CD14-positive monocyte (primary cell): Measurements from ENCODE around the gene BRD3OS. TPM values are rescaled to one million over a fixed set of nuclear protein-coding genes. Genes with fewer than 3 reads are reported as not detected.

Experiments used
- DNase-seq, 3 donors: peaks; one replicate each; pipeline ENCODE4 v3.0.0-alpha.2; 2011 to 2022
- H2AFZ ChIP-seq: 2 replicates; pipeline ENCODE4 v1.6.0; 2012; ENCODE audit warnings: mild to moderate bottlenecking, low read depth, low read length, inconsistent platforms; ENCODE audit not compliant: insufficient read depth, poor library complexity, severe bottlenecking
- H3K27ac ChIP-seq, 2 donors: 1 replicate in 1 of 2; 2 replicates in 1 of 2; pipeline ENCODE4 v1.5.1; 2012 to 2013; ENCODE audit warnings: low read length in 2 of 2, control low read depth in 1 of 2, inconsistent platforms in 1 of 2, low read depth in 1 of 2, mild to moderate bottlenecking in 1 of 2
- H3K27me3 ChIP-seq, 2 donors: one replicate each; pipeline versions ENCODE4 v1.6.0 to v1.6.1; 2011 to 2013; ENCODE audit warnings: low read length in 2 of 2; ENCODE audit not compliant: control insufficient read depth in 2 of 2, insufficient read depth in 2 of 2
- H3K36me3 ChIP-seq, 2 donors: replicated peaks in 1 of 2; 1 replicate in 1 of 2; 2 replicates in 1 of 2; pipeline versions ENCODE4 v1.5.1 to v1.6.1; 2012 to 2013; ENCODE audit warnings: low read length in 2 of 2, control low read depth in 1 of 2, inconsistent platforms in 1 of 2, mild to moderate bottlenecking in 1 of 2; ENCODE audit not compliant: insufficient read depth in 2 of 2, control insufficient read depth in 1 of 2
- H3K4me1 ChIP-seq, 2 donors: 1 replicate in 1 of 2; 2 replicates in 1 of 2; pipeline versions ENCODE4 v1.5.1 to v1.6.1; 2012 to 2013; ENCODE audit warnings: low read length in 2 of 2, control low read depth in 1 of 2, inconsistent platforms in 1 of 2, mild to moderate bottlenecking in 1 of 2, moderate library complexity in 1 of 2; ENCODE audit not compliant: insufficient read depth in 2 of 2, control insufficient read depth in 1 of 2
- H3K4me2 ChIP-seq: replicated peaks from 2 replicates; pipeline ENCODE3; 2012; ENCODE audit warnings: low read length, moderate library complexity, mild to moderate bottlenecking; ENCODE audit not compliant: poor library complexity, severe bottlenecking; ENCODE audit errors: extremely low read depth
- H3K4me3 ChIP-seq, 3 experiments: fragments of 200-600 bp in 1 of 3; sonication (generic) in 1 of 3; replicated peaks in 1 of 3; 1 replicate in 2 of 3; 2 replicates in 1 of 3; pipeline ENCODE4 v1.5.1; 2011 to 2013; ENCODE audit warnings: low read length in 3 of 3, mild to moderate bottlenecking in 3 of 3, control low read depth in 2 of 3, low read depth in 2 of 3, inconsistent platforms in 1 of 3, moderate library complexity in 1 of 3
- H3K79me2 ChIP-seq: 2 replicates; pipeline ENCODE4 v1.6.0; 2012; ENCODE audit warnings: mild to moderate bottlenecking, control low read depth, inconsistent platforms, low read length, moderate library complexity; ENCODE audit not compliant: insufficient read depth
- H3K9ac ChIP-seq: 2 replicates; pipeline ENCODE4 v1.6.0; 2017; ENCODE audit warnings: low read length, mild to moderate bottlenecking; ENCODE audit not compliant: insufficient read depth, poor library complexity, severe bottlenecking
- H3K9me3 ChIP-seq, 2 donors: replicated peaks in 1 of 2; 1 replicate in 1 of 2; 2 replicates in 1 of 2; pipeline versions ENCODE4 v1.5.1 to v1.6.1; 2012 to 2013; ENCODE audit warnings: low read length in 2 of 2, control low read depth in 1 of 2; ENCODE audit not compliant: control insufficient read depth in 1 of 2, insufficient read depth in 1 of 2
- H4K20me1 ChIP-seq: 2 replicates; pipeline ENCODE4 v1.6.0; 2012; ENCODE audit warnings: mild to moderate bottlenecking, low read length, control low read depth, moderate library complexity; ENCODE audit not compliant: insufficient read depth
- H3K27ac Mint-ChIP-seq, 7 donors: one replicate each; pipeline ENCODE4 v1.8.0; 2020; ENCODE audit warnings: mild to moderate bottlenecking in 7 of 7, mixed read lengths in 7 of 7, moderate library complexity in 6 of 7, inconsistent platforms in 2 of 7
- H3K27me3 Mint-ChIP-seq, 3 donors: one replicate each; pipeline ENCODE4 v1.8.0; 2021 to 2022; ENCODE audit warnings: low read depth in 3 of 3, mild to moderate bottlenecking in 3 of 3, mixed read lengths in 3 of 3, moderate library complexity in 3 of 3, inconsistent platforms in 1 of 3
- H3K36me3 Mint-ChIP-seq, 2 donors: one replicate each; pipeline ENCODE4 v1.8.0; 2020; ENCODE audit warnings: mixed read lengths in 2 of 2, inconsistent platforms in 1 of 2, mild to moderate bottlenecking in 1 of 2
- H3K4me1 Mint-ChIP-seq: one replicate; pipeline ENCODE4 v1.8.0; 2020; ENCODE audit warnings: mild to moderate bottlenecking, mixed read lengths
- H3K4me3 Mint-ChIP-seq, 2 donors: one replicate each; pipeline ENCODE4 v1.8.0; 2020; ENCODE audit warnings: mild to moderate bottlenecking in 2 of 2, mixed read lengths in 2 of 2, moderate library complexity in 1 of 2
- H3K9me3 Mint-ChIP-seq, 7 donors: one replicate each; pipeline ENCODE4 v1.8.0; 2020 to 2022; ENCODE audit warnings: mixed read lengths in 7 of 7, mild to moderate bottlenecking in 6 of 7, moderate library complexity in 6 of 7, inconsistent platforms in 2 of 7
- CTCF ChIP-seq: fragments of 200-600 bp; IDR thresholded peaks from one replicate; pipeline ENCODE4 v1.8.0; 2022; ENCODE audit warnings: antibody characterized with exemption, mild to moderate bottlenecking
- WGBS: methylation state at CpG from one replicate; pipeline ENCODE4 v1.1.5; 2013; ENCODE audit warnings: missing lambda C conversion rate; ENCODE audit not compliant: insufficient coverage; 5-methylcytosine and 5-hydroxymethylcytosine counted together
- intact Hi-C, 2 donors: fragments of 100-400 bp; cut with micrococcal nuclease; formaldehyde crosslinking; loops; one replicate each; pipeline versions ENCODE4 v1.15.0 to v1.15.1; 2023
- polyA plus RNA-seq, 3 donors: library from polyadenylated mRNA; depleted of rRNA in 1 of 3; unstranded in 2 of 3; stranded (reverse) in 1 of 3; fragments of 300-500 nt in 2 of 3; fragments of >200 nt in 1 of 3; fragmentation: Illumina TruSeq in 2 of 3; gene quantifications; 1 replicate in 2 of 3; 2 replicates in 1 of 3; pipeline ENCODE4 v1.2.3, GENCODE V29; 2012 to 2021

BRD3OS gene
- polyA plus RNA-seq, 3 donors: 2.9 to 6.8 (median 6.6) TPM

- 85% methylated on average over 8 of the region's 9 CpGs for WGBS
- intact Hi-C loops: no loop called here
- no peak for TF ChIP-seq CTCF
- Histone ChIP-seq H2AFZ (no peak overlapping the region), H3K4me1 (no peaks in the 10 kb centered on the region), H4K20me1 (no peaks in the 10 kb centered on the region), H3K9ac (no peak overlapping the region), H3K79me2 (no peaks in the 10 kb centered on the region), H3K27ac (no peak overlapping the region), H3K9me3 (peaks cover 6 to 18% of the 10 kb centered on the region in 2 donors), H3K36me3 (no peaks in the 10 kb centered on the region), H3K4me3 (no peak overlapping the region), H3K27me3 (peaks cover 0 to 3% of the 10 kb centered on the region in 2 donors), H3K4me2 (no peak overlapping the region)
- Mint-ChIP-seq H3K4me1 (no peaks in the 10 kb centered on the region), H3K27me3 (peaks cover 18 to 32% (median 20%) of the 10 kb centered on the region in 3 donors), H3K36me3 (no peaks in the 10 kb centered on the region), H3K9me3 (peaks cover 0 to 17% (median 9%) of the 10 kb centered on the region in 7 donors), H3K4me3 (no peak overlapping the region), H3K27ac (no peak overlapping the region)
- DNase-seq: no peak
These were observed 17.7 kb upstream of the BRD3OS start for GRCh38 chr9:134007571-134007970.

- Histone ChIP-seq H3K4me3 (no peak overlapping the region), H3K4me2 (no peak overlapping the region), H3K9ac (no peak overlapping the region), H3K27ac (no peak overlapping the region), H4K20me1 (no peaks in the 10 kb centered on the region), H3K36me3 (no peaks in the 10 kb centered on the region), H2AFZ (no peak overlapping the region), H3K9me3 (peaks cover 20 to 31% of the 10 kb centered on the region in 2 donors), H3K79me2 (no peaks in the 10 kb centered on the region), H3K4me1 (no peaks in the 10 kb centered on the region), H3K27me3 (peaks cover 0 to 3% of the 10 kb centered on the region in 2 donors)
- Mint-ChIP-seq H3K27me3 (peaks cover 18 to 31% (median 20%) of the 10 kb centered on the region in 3 donors), H3K9me3 (peaks cover 3 to 27% (median 18%) of the 10 kb centered on the region in 7 donors), H3K4me3 (no peak overlapping the region), H3K4me1 (no peaks in the 10 kb centered on the region), H3K36me3 (no peaks in the 10 kb centered on the region), H3K27ac (no peak overlapping the region)
- TF ChIP-seq CTCF: no peak
- 37% methylated on average over 16 of the region's 20 CpGs for WGBS
- intact Hi-C loops: no loop called here
- DNase-seq: no peak
These were observed 14.7 kb upstream of the BRD3OS start for GRCh38 chr9:134010310-134011173.
